Muscle layer of duodenum (tissue), 2 donors: ENCODE results near the gene CLCNKA.
"Not testable (repeated sequence)": the region's sequence is repeated elsewhere in the genome, so short reads cannot be mapped to it uniquely, and the experiment has no call there.

ENCODE experiments used
- H3K27ac ChIP-seq: one replicate; pipeline ENCODE4 v1.7.0; 2013; ENCODE audit warnings: mild to moderate bottlenecking, low read length
- H3K27me3 ChIP-seq: one replicate; pipeline ENCODE4 v1.7.0; 2013; ENCODE audit warnings: low read depth, mild to moderate bottlenecking, control low read depth, low read length
- H3K36me3 ChIP-seq, 2 donors: one replicate each; pipeline ENCODE4 v1.7.0; 2013; ENCODE audit warnings: low read length in 2 of 2, control low read depth in 1 of 2, mild to moderate bottlenecking in 1 of 2; ENCODE audit not compliant: insufficient read depth in 2 of 2, control insufficient read depth in 1 of 2
- H3K4me1 ChIP-seq, 2 donors: one replicate each; pipeline ENCODE4 v1.7.0; 2013; ENCODE audit warnings: low read length in 2 of 2, mild to moderate bottlenecking in 2 of 2, control low read depth in 1 of 2, moderate library complexity in 1 of 2; ENCODE audit not compliant: insufficient read depth in 2 of 2, control insufficient read depth in 1 of 2
- H3K4me3 ChIP-seq, 2 donors: one replicate each; pipeline ENCODE4 v1.7.0; 2013; ENCODE audit warnings: low read length in 2 of 2, low read depth in 1 of 2, mild to moderate bottlenecking in 1 of 2
- H3K9me3 ChIP-seq, 2 donors: one replicate each; pipeline ENCODE4 v1.7.0; 2013; ENCODE audit warnings: low read length in 2 of 2, control low read depth in 1 of 2, mild to moderate bottlenecking in 1 of 2; ENCODE audit not compliant: control insufficient read depth in 1 of 2
- donor health status: healthy.

The CLCNKA gene

DNA sequence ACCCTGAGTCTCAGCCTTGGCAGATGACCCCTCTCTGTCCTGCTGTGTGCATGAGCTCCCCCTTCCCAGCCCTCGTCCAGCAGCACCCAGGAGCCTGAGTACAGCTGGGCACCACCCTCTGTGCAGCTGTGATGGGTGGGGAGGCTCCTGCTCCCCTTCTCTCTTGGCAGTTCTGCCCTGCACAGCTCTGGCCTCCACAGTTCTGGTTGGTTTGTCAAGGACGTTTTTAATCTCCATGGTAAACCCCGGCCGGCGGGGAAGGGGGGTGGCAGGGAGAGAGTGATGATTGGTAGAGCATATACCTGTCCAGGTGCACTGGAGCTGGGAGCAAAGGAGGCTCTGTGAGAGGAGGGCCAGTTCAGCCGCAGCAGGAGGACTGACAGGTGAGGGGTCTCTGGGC is at the start of gene CLCNKA:
CLCNKA (plus strand) TSS at position 356 of the 400 bp plus-strand sequence. CDS start 584 bp downstream, outside the sequence.
- H3K36me3 ChIP-seq = no peaks in the 10 kb centered on the region
- no peaks in the 10 kb centered on the region for H3K27me3 ChIP-seq
- H3K9me3 ChIP-seq = no peaks in the 10 kb centered on the region
- no peak within 1 kb of the TSS for H3K4me3 ChIP-seq
- H3K27ac ChIP-seq = no peak within 1 kb of the TSS
- H3K4me1 ChIP-seq = peaks cover 0 to 35% of the 10 kb centered on the region in 2 donors

GRCh38 chr1:15972409-15972808 is 49.4 kb upstream of the CLCNKA start:
- Histone ChIP-seq H3K9me3 (no peaks in the 10 kb centered on the region), H3K27ac (no peak overlapping the region), H3K4me3 (no peak overlapping the region), H3K27me3 (no peaks in the 10 kb centered on the region), H3K36me3 (peaks cover 20 to 32% of the 10 kb centered on the region in 2 donors), H3K4me1 (peaks cover 5 to 17% of the 10 kb centered on the region in 2 donors)

- H3K27ac ChIP-seq = no peak overlapping the region
- H3K4me3 ChIP-seq = no peak overlapping the region
- H3K9me3 ChIP-seq = no peaks in the 10 kb centered on the region
- peaks cover 5 to 17% of the 10 kb centered on the region in 2 donors for H3K4me1 ChIP-seq
- H3K36me3 ChIP-seq = peaks cover 17 to 28% of the 10 kb centered on the region in 2 donors
- no peaks in the 10 kb centered on the region for H3K27me3 ChIP-seq
Measured at GRCh38 chr1:15973772-15974171, 48.1 kb upstream of the CLCNKA start.

GRCh38 chr1:15974855-15975254 is 47.0 kb upstream of the CLCNKA start:
- Histone ChIP-seq H3K4me3 (peak overlapping the region; percentile 78 to 87), H3K4me1 (peaks cover 5 to 17% of the 10 kb centered on the region in 2 donors), H3K36me3 (peaks cover 13 to 20% of the 10 kb centered on the region in 2 donors), H3K27ac (peak overlapping the region; percentile 14), H3K9me3 (no peaks in the 10 kb centered on the region), H3K27me3 (no peaks in the 10 kb centered on the region)

DNA sequence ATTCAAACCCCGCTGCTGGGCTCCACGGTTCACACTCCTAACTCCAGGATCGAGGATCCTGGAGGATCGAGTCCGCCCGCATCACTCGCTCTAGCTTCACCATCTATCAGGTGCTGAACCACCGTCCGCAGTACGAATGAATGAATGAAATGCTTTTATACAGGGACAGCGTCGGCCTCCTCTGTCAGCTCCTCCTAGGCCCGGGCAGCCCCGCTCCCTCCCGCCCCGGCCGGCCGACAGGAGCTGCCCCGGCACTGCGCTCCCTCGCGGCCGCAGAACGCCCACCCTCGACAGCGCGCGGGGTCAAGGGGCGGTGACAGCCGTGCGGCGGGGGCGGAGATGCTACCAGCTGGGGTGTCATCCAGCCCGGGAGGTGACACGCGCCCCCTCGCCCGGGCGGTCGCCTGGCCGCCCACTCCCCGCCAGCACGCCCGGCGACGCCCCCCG is 46.5 kb upstream of the CLCNKA start:
- Histone ChIP-seq H3K36me3 (peaks cover 12 to 16% of the 10 kb centered on the region in 2 donors), H3K9me3 (no peaks in the 10 kb centered on the region), H3K4me1 (peaks cover 5 to 17% of the 10 kb centered on the region in 2 donors), H3K27ac (peak overlapping the region; percentile 14), H3K4me3 (peak overlapping the region; percentile 78 to 87), H3K27me3 (no peaks in the 10 kb centered on the region)

DNA sequence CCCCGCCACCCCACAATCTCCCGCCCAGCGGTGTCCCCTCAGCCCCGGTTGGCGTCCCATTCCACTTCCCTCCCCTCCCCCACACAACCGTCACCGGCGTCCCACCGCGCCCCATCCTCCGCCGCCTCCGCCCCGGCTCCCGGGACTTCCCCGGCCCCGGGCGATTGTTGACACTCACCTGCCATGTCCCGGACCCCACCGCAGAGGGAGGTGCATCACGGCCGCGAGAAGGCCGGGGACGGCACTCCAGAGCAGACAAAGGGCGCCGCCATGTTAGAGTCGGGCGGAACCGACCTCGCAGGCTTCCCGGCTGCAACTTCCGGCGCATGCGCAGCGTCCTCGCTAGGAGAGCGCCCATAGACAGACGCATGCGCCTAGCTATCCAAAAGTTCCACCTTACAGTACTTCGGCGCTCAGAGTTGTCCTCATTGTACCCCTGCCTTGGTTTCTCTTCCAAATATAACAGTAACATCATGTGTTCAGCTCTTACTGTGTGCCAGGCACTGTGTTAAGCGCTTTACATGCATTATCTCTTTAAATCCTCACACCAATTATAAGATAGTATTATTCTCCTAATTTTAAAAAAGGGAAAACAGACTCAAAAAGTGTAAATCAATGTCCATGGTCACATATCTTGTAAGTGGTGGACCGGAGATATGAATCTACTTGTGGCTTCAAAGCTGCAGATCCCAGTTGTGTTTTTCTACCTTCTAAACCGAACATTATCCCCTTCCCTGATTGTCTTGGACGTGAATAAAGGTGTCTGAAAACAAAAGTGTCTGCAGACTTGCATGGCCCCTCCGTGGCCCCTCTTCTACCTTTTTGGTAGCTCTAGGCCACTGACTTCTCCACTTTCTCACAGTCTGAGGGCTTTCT is 45.8 kb upstream of the CLCNKA start, which contains the start of gene ZBTB17:
ZBTB17 (minus strand) TSS at position 297 of the 876 bp plus-strand sequence. CDS start 27,606 bp downstream, outside the sequence.
- Histone ChIP-seq H3K4me1 (peaks cover 5 to 17% of the 10 kb centered on the region in 2 donors), H3K9me3 (no peaks in the 10 kb centered on the region), H3K27me3 (no peaks in the 10 kb centered on the region), H3K4me3 (peak within 1 kb of the TSS; percentile 78 to 87), H3K36me3 (peaks cover 12 to 16% of the 10 kb centered on the region in 2 donors), H3K27ac (peak within 1 kb of the TSS; percentile 45)

DNA sequence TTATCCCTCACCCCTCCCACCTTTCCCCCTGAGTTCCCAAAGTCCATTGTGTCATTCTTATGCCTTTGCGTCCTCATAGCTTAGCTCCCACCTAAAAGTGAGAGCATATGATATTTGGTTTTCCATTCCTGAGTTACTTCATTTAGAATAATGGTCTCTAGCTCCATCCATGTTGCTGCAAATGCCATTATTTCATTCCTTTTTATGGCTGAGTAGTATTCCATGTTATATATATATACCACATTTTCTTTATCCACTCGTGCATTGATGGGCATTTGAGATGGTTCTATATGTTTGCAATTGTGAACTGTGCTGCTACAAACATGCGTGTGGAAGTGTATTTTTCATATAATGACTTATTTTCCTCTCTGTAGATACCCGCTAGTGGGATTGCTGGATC is 43.9 kb upstream of the CLCNKA start:
- H3K27me3 ChIP-seq = not testable (repeated sequence)

DNA sequence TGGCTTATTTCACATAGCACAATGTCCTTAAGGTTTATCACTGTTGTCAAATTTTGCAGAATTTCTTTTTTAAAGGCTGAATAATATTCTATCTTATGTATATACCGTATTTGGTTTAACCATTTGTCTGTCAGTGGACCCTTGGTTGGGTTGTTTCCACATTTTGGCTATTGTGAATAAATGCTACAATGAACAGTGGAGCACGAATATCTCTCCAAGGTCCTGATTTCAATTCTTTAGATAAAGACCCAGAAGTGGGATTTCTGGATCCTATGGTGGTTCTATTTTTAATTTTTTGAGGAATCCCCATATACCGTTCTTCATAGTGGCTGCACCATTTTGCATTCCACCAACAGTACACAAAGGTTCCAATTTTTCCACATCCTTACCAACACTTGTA is 40.2 kb upstream of the CLCNKA start:
- no peaks in the 10 kb centered on the region for H3K4me1 ChIP-seq
- no peak overlapping the region for H3K27ac ChIP-seq
- no peak overlapping the region for H3K4me3 ChIP-seq
- H3K27me3 ChIP-seq = no peaks in the 10 kb centered on the region
- H3K9me3 ChIP-seq = peaks cover 0 to 6% of the 10 kb centered on the region in 2 donors
- H3K36me3 ChIP-seq = no peaks in the 10 kb centered on the region

More for the DNA sequence above, 43.9 kb upstream of the CLCNKA start:
- not testable (repeated sequence) for H3K27ac ChIP-seq, H3K36me3 ChIP-seq, H3K4me3 ChIP-seq, H3K9me3 ChIP-seq
- peaks cover 5 to 17% of the 10 kb centered on the region in 2 donors for H3K4me1 ChIP-seq

DNA sequence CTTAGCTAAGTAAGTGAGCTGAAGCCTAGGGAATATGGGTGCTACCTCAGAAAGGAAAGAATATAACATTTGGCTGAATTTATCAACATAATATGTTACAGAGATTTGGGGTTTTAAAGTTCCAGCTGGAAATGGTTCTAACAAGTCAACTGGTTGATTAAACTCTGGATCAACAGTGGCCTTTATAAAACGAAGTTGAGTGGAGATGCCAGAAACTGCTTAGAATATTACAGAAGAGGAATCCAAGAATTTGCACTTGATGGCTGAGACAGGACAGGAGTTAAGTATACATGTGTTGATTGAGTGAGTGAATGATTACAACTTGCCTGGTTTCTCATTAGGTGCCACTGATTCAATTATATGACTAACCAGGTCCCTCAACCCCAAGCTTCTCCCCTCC is 38.6 kb upstream of the CLCNKA start:
- Histone ChIP-seq H3K27me3 (no peaks in the 10 kb centered on the region), H3K27ac (no peak overlapping the region), H3K4me1 (no peaks in the 10 kb centered on the region), H3K9me3 (peaks cover 0 to 6% of the 10 kb centered on the region in 2 donors), H3K36me3 (no peaks in the 10 kb centered on the region), H3K4me3 (no peak overlapping the region)

GRCh38 chr1:15985611-15986297 is 36.1 kb upstream of the CLCNKA start:
- Histone ChIP-seq H3K9me3 (peaks cover 0 to 6% of the 10 kb centered on the region in 2 donors), H3K27me3 (no peaks in the 10 kb centered on the region), H3K36me3 (no peaks in the 10 kb centered on the region), H3K4me1 (no peaks in the 10 kb centered on the region), H3K4me3 (no peak overlapping the region), H3K27ac (no peak overlapping the region)
